ENCODE data around the gene LRMDA. TPM values are rescaled to one million over a fixed set of nuclear protein-coding genes. Genes with fewer than 3 reads are reported as not detected.

Gene LRMDA
- total and polyA plus RNA-seq, 2 of the 13 experiments (the other 11 are each of a cell fraction or from before 2014, with no cell fraction given) = 13.4 to 22.0 TPM

- 0 out of 2 replicates have a peak, but pooled peaks have one; percentile 34 for TF ChIP-seq GFI1 (CRISPR knock-in tag; IDR thresholded peaks at IDR 0.05; ENCODE audit: borderline replicate concordance)
- TF ChIP-seq ZNF629 (CRISPR knock-in tag; conservative IDR thresholded peaks at IDR 0.05) = peak; percentile 63; the same call in 1 of the 2 replicates
- no peak for TF ChIP-seq KLF13 (CRISPR knock-in tag; IDR thresholded peaks at IDR 0.05)
- 0 out of 2 replicates have a peak, but pooled peaks have one; percentile 29 for TF ChIP-seq MIER3 (CRISPR knock-in tag; IDR thresholded peaks at IDR 0.05; ENCODE audit: borderline replicate concordance)
- TF ChIP-seq KDM1A (CRISPR knock-in tag; IDR thresholded peaks at IDR 0.05) = 0 out of 2 replicates have a peak, but pooled peaks have one; percentile 15
- TF ChIP-seq SRSF9 (IDR thresholded peaks at IDR 0.05; ENCODE audit: borderline replicate concordance, insufficient read depth, low read depth, low read length, poor library complexity, severe bottlenecking) = no peak
- TF ChIP-seq MXI1 (IDR thresholded peaks at IDR 0.05; ENCODE audit: borderline replicate concordance, low read depth, low read length) = no peak
- TF ChIP-seq NR2F1 (CRISPR knock-in tag; IDR thresholded peaks at IDR 0.05) = 0 out of 4 replicates have a peak, but pooled peaks of 1 of the 2 experiments have one; percentile 50
- no peak for TF ChIP-seq ZC3H4 (CRISPR knock-in tag; IDR thresholded peaks at IDR 0.05; ENCODE audit: borderline replicate concordance)
- peak; percentile 38; the same call in 1 of the 2 replicates for TF ChIP-seq PAXIP1 (CRISPR knock-in tag; conservative IDR thresholded peaks at IDR 0.05)
- no peak for TF ChIP-seq FOXJ3 (CRISPR knock-in tag; IDR thresholded peaks at IDR 0.05; ENCODE audit: borderline replicate concordance)
- TF ChIP-seq IRF9 (CRISPR knock-in tag; IDR thresholded peaks at IDR 0.05; ENCODE audit: borderline replicate concordance) = no peak
- no peak for TF ChIP-seq XRCC5 (optimal IDR thresholded peaks at IDR 0.05; ENCODE audit: low read length)
- TF ChIP-seq ZNF644 (CRISPR knock-in tag; IDR thresholded peaks at IDR 0.05; ENCODE audit: low read depth) = peak; percentile 85; the same call in 1 of the 2 replicates
- TF ChIP-seq ZNF232 (CRISPR knock-in tag; IDR thresholded peaks at IDR 0.05; ENCODE audit: borderline replicate concordance) = no peak
- peak; percentile 28; the same call in 1 of the 2 replicates for TF ChIP-seq PHF21A (CRISPR knock-in tag; IDR thresholded peaks at IDR 0.05)
- no peak for TF ChIP-seq MYC (CRISPR knock-in tag; IDR thresholded peaks at IDR 0.05; ENCODE audit: borderline replicate concordance)
- no peak for TF ChIP-seq JUN (CRISPR knock-in tag; IDR thresholded peaks at IDR 0.05)
- no peak for TF ChIP-seq TGIF2 (CRISPR knock-in tag; IDR thresholded peaks at IDR 0.05)
- no peak for TF ChIP-seq E2F1 (CRISPR knock-in tag; IDR thresholded peaks at IDR 0.05)
- TF ChIP-seq ZMYM3 (CRISPR knock-in tag; IDR thresholded peaks at IDR 0.05) = 0 out of 2 replicates have a peak, but pooled peaks have one; percentile 13
- no peak for TF ChIP-seq ZSCAN29 (CRISPR knock-in tag; conservative IDR thresholded peaks at IDR 0.05)
- TF ChIP-seq ZFP90 (CRISPR knock-in tag; IDR thresholded peaks at IDR 0.05; ENCODE audit: borderline replicate concordance) = no peak
- no peak for TF ChIP-seq TEAD2 (CRISPR knock-in tag; IDR thresholded peaks at IDR 0.05)
- TF ChIP-seq RARA (CRISPR knock-in tag; IDR thresholded peaks at IDR 0.05) = peak; percentile 20; the same call in 1 of the 2 replicates
- no peak for TF ChIP-seq SOX13 (IDR thresholded peaks at IDR 0.05)
- peak in 1 of 2 experiments; percentile 28; a peak in 1 of 4 replicates for TF ChIP-seq SOX13 (CRISPR knock-in tag; conservative IDR thresholded peaks at IDR 0.05 in 1 of 2, IDR thresholded peaks at IDR 0.05 in 1 of 2)
These were observed 896.9 kb downstream of the LRMDA start (continued) for GRCh38 chr10:76328348-76328747.

All from HepG2 (cell line).